Measurements from ENCODE around the gene RNF157.

DNA sequence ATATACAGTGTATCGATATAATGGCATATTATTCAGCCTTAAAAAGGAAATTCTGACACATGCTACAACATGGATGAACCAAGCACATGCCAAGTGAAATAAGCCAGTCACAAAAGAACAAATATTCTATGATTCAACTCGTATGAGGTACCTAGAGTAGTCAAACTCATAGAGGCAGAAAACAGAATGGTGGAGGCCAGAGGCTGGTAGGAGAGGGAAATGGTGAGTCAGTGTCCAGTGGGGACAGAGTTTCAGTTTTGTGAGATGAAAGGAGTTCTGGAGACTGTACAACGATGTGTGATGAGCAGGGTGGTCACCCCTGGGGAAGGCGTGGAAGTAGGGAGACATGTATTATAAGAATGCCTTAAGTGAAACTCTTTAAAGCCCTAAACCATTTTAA is 39.9 kb downstream of the RNF157 start:
- TF ChIP-seq, protein P1, sequence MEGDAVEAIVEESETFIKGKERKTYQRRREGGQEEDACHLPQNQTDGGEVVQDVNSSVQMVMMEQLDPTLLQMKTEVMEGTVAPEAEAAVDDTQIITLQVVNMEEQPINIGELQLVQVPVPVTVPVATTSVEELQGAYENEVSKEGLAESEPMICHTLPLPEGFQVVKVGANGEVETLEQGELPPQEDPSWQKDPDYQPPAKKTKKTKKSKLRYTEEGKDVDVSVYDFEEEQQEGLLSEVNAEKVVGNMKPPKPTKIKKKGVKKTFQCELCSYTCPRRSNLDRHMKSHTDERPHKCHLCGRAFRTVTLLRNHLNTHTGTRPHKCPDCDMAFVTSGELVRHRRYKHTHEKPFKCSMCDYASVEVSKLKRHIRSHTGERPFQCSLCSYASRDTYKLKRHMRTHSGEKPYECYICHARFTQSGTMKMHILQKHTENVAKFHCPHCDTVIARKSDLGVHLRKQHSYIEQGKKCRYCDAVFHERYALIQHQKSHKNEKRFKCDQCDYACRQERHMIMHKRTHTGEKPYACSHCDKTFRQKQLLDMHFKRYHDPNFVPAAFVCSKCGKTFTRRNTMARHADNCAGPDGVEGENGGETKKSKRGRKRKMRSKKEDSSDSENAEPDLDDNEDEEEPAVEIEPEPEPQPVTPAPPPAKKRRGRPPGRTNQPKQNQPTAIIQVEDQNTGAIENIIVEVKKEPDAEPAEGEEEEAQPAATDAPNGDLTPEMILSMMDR (IDR thresholded peaks at IDR 0.05; ENCODE audit: low read length) = no peak
- TF ChIP-seq EZH2phosphoT487 (IDR thresholded peaks at IDR 0.05; ENCODE audit: low read length) = no peak

Measured in MM.1S (cell line).